Measurements from ENCODE around the gene C2orf72. TPM values are rescaled to one million over a fixed set of nuclear protein-coding genes. Genes with fewer than 3 reads are reported as not detected.

Gene C2orf72
- total and polyA plus RNA-seq, 2 donors (not counting 3 experiments of a cell fraction or from before 2014, with no cell fraction given) = 0.01 to 0.11 TPM

DNA sequence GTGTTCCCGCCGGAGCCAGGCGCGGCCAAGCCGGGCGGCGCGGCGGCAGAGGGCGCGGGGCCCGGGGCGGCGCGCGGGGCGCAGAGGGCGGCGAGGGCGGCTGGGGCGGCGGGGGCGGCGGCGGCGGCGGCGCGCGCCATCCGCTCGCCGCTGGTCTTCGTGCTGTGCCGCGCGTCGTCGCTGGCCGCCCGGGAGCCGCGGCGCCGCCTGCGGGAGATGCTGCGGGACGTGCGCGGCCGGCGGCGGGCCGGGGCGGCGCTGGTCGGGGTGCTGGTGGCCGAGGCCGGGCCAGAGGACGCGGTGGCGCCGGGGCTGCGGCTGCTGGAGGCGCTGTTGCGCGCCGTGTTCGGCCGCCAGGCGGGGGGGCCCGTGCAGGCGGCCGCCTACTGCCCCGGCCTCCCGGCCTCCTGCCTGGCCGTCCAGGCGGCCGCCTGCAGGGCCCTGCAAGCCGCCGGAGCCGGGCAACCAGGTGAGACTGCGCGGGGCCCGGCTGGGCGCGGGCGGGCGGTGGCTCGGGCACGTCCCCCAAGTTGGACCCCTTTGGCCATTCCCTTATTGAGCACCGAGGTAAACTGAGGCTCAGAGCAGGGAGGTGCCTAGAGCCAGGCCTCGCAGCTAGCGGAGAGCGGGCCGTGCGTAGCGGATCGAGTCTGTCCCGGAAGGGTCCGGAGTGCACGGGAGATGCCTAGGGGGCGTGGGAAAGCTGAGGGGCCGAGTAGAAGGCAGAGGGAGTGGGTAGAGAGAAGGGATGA, 584 bp downstream of the C2orf72 start:
- no peaks in the 10 kb centered on the region for H3K79me2 ChIP-seq (ENCODE audit: control insufficient read depth, insufficient read depth, low read length)
- H3K27ac ChIP-seq (ENCODE audit: insufficient read depth, low read depth, low read length) = no peak overlapping the region
- DNase-seq (ENCODE audit: low read depth, low spot score) (no peak), FAIRE-seq (no peak)
- H3K4me1 ChIP-seq (ENCODE audit: control insufficient read depth, extremely low read depth, insufficient read depth, low read length) = no peaks in the 10 kb centered on the region
- peak; percentile 54 for TF ChIP-seq EZH2 (IDR thresholded peaks at IDR 0.05; ENCODE audit: borderline replicate concordance, low read depth, low read length, severe bottlenecking)
- no peak for TF ChIP-seq MAX (IDR thresholded peaks at IDR 0.05; ENCODE audit: insufficient read depth, insufficient read length)
- H3K9ac ChIP-seq (replicated peaks; ENCODE audit: extremely low read depth, insufficient read depth, low read length) = no peak overlapping the region
- ChIA-PET CTCF (interaction anchor here (1.2 kb wide), 1 partner anchor 19 kb away, joined by 3 read pairs; the partner anchor contains the start of gene PSMD1), POLR2A (no interaction called here)
- dilution Hi-C loops (cut with MboI; ENCODE audit: extremely low pct_ligation_motif_present, low sequenced_read_pairs) = no loop called here
- no peak overlapping the region for H3K4me2 ChIP-seq (ENCODE audit: insufficient read depth, low read length)
- no TSS peak for BruUV-seq (replicated peaks)
- H3K4me3 ChIP-seq (replicated peaks in 1 of 3; ENCODE audit: insufficient read depth in 1 of 3, low read depth in 1 of 3, low read length in 3 of 3) = no peak overlapping the region
- intact Hi-C loops (cut with micrococcal nuclease) = no loop called here
- peaks cover 42 to 50% of the 10 kb centered on the region in 2 experiments for H3K27me3 ChIP-seq (ENCODE audit: control insufficient read depth in 2 of 2, insufficient read depth in 2 of 2, low read length in 2 of 2)
- no peaks in the 10 kb centered on the region for H3K9me3 ChIP-seq (replicated peaks; ENCODE audit: control insufficient read depth, insufficient read depth, low read length)
- no peak overlapping the region for H2AFZ ChIP-seq (ENCODE audit: low read depth, low read length)
- no peaks in the 10 kb centered on the region for H3K36me3 ChIP-seq (ENCODE audit: control insufficient read depth in 2 of 2, extremely low read depth in 1 of 2, insufficient read depth in 2 of 2, low read length in 2 of 2)
- H3K9me1 ChIP-seq (replicated peaks; ENCODE audit: control insufficient read depth, extremely low read depth, insufficient read depth, low read length) = no peaks in the 10 kb centered on the region
- H4K20me1 ChIP-seq (replicated peaks; ENCODE audit: control insufficient read depth, extremely low read depth, insufficient read depth, low read length) = no peaks in the 10 kb centered on the region

DNA sequence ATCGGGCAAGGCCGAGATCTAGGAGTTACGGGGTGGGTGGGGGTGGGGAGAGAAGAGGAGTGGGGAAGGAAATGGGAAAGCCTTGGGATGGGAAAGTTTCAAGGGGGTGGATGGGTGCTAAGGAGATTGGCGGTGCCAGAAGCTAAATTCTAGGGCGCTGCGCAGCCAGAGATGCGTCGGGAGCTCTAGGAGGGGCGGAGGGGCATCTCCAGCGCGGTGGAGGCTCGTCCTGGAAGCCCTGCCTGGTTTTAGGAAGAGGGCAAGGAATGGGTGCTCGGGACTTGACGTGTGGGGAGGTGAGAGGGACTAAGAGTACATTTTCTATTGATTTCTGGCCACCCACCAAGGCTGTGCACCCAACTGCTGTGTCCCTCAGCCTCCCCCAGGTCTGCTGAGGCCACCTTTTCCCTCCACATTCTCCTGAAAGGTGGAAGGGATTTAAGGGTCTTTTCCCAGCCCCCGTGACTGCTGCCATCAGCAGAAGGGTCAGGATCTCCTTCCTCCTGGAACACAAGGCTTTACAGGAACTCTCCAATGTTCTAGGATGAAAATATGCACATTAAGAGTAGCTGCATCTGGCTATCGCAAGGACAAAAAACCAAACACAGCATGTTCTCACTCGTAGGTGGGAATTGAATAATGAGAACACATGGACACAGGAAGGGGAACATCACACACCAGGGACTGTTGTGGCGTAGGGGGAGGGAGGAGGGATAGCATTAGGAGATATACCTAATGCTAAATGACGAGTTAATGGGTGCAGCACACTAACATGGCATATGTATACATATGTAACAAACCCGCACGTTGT, 1.4 kb downstream of the C2orf72 start:
- Histone ChIP-seq H3K27ac (ENCODE audit: insufficient read depth, low read depth, low read length) (no peak overlapping the region), H3K9me1 (replicated peaks; ENCODE audit: control insufficient read depth, extremely low read depth, insufficient read depth, low read length) (no peaks in the 10 kb centered on the region), H3K4me3 (replicated peaks in 1 of 3; ENCODE audit: insufficient read depth in 1 of 3, low read depth in 1 of 3, low read length in 3 of 3) (no peak overlapping the region), H3K79me2 (ENCODE audit: control insufficient read depth, insufficient read depth, low read length) (no peaks in the 10 kb centered on the region), H3K9ac (replicated peaks; ENCODE audit: extremely low read depth, insufficient read depth, low read length) (no peak overlapping the region), H3K4me1 (ENCODE audit: control insufficient read depth, extremely low read depth, insufficient read depth, low read length) (no peaks in the 10 kb centered on the region), H3K27me3 (ENCODE audit: control insufficient read depth in 2 of 2, insufficient read depth in 2 of 2, low read length in 2 of 2) (peaks cover 37 to 52% of the 10 kb centered on the region in 2 experiments), H3K36me3 (ENCODE audit: control insufficient read depth in 2 of 2, extremely low read depth in 1 of 2, insufficient read depth in 2 of 2, low read length in 2 of 2) (no peaks in the 10 kb centered on the region), H2AFZ (ENCODE audit: low read depth, low read length) (no peak overlapping the region), H3K4me2 (ENCODE audit: insufficient read depth, low read length) (no peak overlapping the region), H4K20me1 (replicated peaks; ENCODE audit: control insufficient read depth, extremely low read depth, insufficient read depth, low read length) (no peaks in the 10 kb centered on the region), H3K9me3 (replicated peaks; ENCODE audit: control insufficient read depth, insufficient read depth, low read length) (no peaks in the 10 kb centered on the region)
- POLR2A ChIA-PET = no interaction called here
- dilution Hi-C loops (cut with MboI; ENCODE audit: extremely low pct_ligation_motif_present, low sequenced_read_pairs) (no loop called here), intact Hi-C loops (cut with micrococcal nuclease) (no loop called here)
- no TSS peak for BruUV-seq (replicated peaks)
- CTCF ChIA-PET = no interaction called here
- FAIRE-seq (no peak), DNase-seq (ENCODE audit: low read depth, low spot score) (no peak)
- TF ChIP-seq CTCF (IDR thresholded peaks at IDR 0.05; ENCODE audit: extremely low read depth in 1 of 2, insufficient read depth in 1 of 2, low read depth in 1 of 2, low read length in 2 of 2) (no peak), GATA2 (IDR thresholded peaks at IDR 0.05; ENCODE audit: insufficient read depth, insufficient read length, low read depth, low read length) (no peak), EZH2 (IDR thresholded peaks at IDR 0.05; ENCODE audit: borderline replicate concordance, low read depth, low read length, severe bottlenecking) (no peak), JUN (IDR thresholded peaks at IDR 0.05; ENCODE audit: borderline replicate concordance, insufficient read depth, insufficient read length, low read depth) (no peak), POLR2A (IDR thresholded peaks at IDR 0.05; ENCODE audit: low read depth, low read length) (no peak), FOS (IDR thresholded peaks at IDR 0.05; ENCODE audit: borderline replicate concordance, insufficient read depth, low read length) (no peak), POLR2AphosphoS5 (IDR thresholded peaks at IDR 0.05; ENCODE audit: insufficient read depth, low read depth, low read length) (no peak), MAX (IDR thresholded peaks at IDR 0.05; ENCODE audit: insufficient read depth, insufficient read length) (no peak), MYC (IDR thresholded peaks at IDR 0.05; ENCODE audit: low read depth, low read length) (no peak)

Measured in endothelial cell of umbilical vein (primary cell).